SU-DHL-6 (cell line): ENCODE results near the gene SMPD3.

Experiments
- H2AFZ ChIP-seq: fragments of 200-600 bp; sonication (generic); 2 replicates; pipeline ENCODE4 v1.6.1; 2014; ENCODE audit warnings: low read depth, mild to moderate bottlenecking, moderate library complexity, mixed read lengths, antibody characterized with exemption, low read length; ENCODE audit not compliant: severe bottlenecking
- H3F3A ChIP-seq: fragments of 200-600 bp; shearing (Covaris generic); 2 replicates; pipeline ENCODE4 v1.6.0; 2016; ENCODE audit warnings: antibody characterized with exemption, mild to moderate bottlenecking; ENCODE audit not compliant: insufficient read depth
- H3K27ac ChIP-seq: fragments of 200-600 bp; sonication (generic); 2 replicates; pipeline ENCODE4 v1.5.1; 2016; ENCODE audit warnings: low read depth, mild to moderate bottlenecking, low read length, moderate library complexity, mixed read lengths
- H3K27me3 ChIP-seq: fragments of 200-600 bp; sonication (generic), shearing (Covaris generic); 2 replicates; pipeline ENCODE4 v1.6.0; 2014; ENCODE audit warnings: mild to moderate bottlenecking, low read length
- H3K36me3 ChIP-seq: fragments of 200-600 bp; sonication (generic); 2 replicates; pipeline ENCODE4 v1.6.1; 2014; ENCODE audit warnings: mild to moderate bottlenecking, low read length, mixed read lengths
- H3K4me2 ChIP-seq: fragments of 300-600, 200-600 bp; shearing (Covaris generic), sonication (generic); 2 replicates; pipeline ENCODE4 v1.6.0; 2014; ENCODE audit warnings: low read length, low read depth, mild to moderate bottlenecking; ENCODE audit not compliant: poor library complexity, severe bottlenecking
- H3K4me3 ChIP-seq: fragments of 200-600 bp; sonication (generic); 2 replicates; pipeline ENCODE4 v1.5.1; 2014; ENCODE audit warnings: antibody characterized with exemption, low read length, mild to moderate bottlenecking, mixed read lengths; ENCODE audit not compliant: insufficient read depth, poor library complexity, severe bottlenecking
- H3K79me2 ChIP-seq: fragments of 200-600 bp; sonication (generic); 2 replicates; pipeline ENCODE4 v1.6.1; 2014; ENCODE audit warnings: mild to moderate bottlenecking, low read length, moderate library complexity; ENCODE audit not compliant: insufficient read depth
- H3K9ac ChIP-seq: fragments of 200-600 bp; sonication (generic); 2 replicates; pipeline ENCODE4 v1.7.0; 2014; ENCODE audit warnings: mild to moderate bottlenecking, low read length
- H3K9me2 ChIP-seq: fragments of 200-600 bp; sonication (generic); replicated peaks from 2 replicates; pipeline ENCODE4 v1.6.1; 2014; ENCODE audit warnings: low read length; ENCODE audit not compliant: insufficient read depth
- H3K9me3 ChIP-seq: fragments of 200-600 bp; sonication (generic); 2 replicates; pipeline ENCODE4 v1.6.1; 2014; ENCODE audit warnings: low read length, mixed read lengths; ENCODE audit not compliant: insufficient read depth
- H4K20me1 ChIP-seq: fragments of 200-600 bp; sonication (generic); 2 replicates; pipeline ENCODE4 v1.6.1; 2014; ENCODE audit warnings: low read depth, mild to moderate bottlenecking, antibody characterized with exemption, low read length, moderate library complexity, mixed read lengths
- EZH2phosphoT487 ChIP-seq: fragments of 200-600 bp; sonication (generic), shearing (Covaris generic); conservative IDR thresholded peaks from 2 replicates; pipeline ENCODE4 v1.6.1; 2018; ENCODE audit warnings: mild to moderate bottlenecking, antibody characterized with exemption, low read length, moderate library complexity, mixed read lengths
- TF ChIP-seq, protein P1 (sequence below): fragments of 200-600 bp; sonication (generic); IDR thresholded peaks from one replicate; pipeline ENCODE4 v1.5.1; 2017; ENCODE audit warnings: antibody characterized with exemption, mild to moderate bottlenecking, low read length, moderate library complexity; ENCODE audit not compliant: insufficient read depth, poor library complexity, severe bottlenecking

Gene SMPD3

DNA sequence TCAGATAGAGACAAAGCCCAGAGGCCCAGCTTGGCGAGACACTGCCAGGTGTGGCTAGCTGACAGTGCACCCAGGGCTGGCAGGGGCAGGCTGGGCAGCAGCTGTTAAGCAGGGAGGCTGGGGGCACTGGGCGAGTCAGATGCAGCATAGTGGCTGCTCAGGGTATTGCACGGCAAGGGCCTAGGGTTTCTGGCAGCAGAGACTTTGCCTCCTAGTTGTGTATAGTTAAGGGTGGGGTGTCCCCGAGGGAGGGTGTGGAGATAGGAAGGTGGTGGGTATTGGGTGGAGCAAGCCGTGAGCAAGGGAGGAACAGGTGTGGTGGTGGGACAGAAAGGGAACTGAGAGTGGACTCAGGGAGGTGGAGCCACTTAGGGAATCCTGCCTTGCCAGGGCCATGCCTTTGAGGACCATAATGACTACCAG is 66.0 kb downstream of the SMPD3 start:
- no peak overlapping the region for H3K4me2 ChIP-seq
- no peaks in the 10 kb centered on the region for H3F3A ChIP-seq
- H2AFZ ChIP-seq = no peak overlapping the region
- H3K79me2 ChIP-seq = no peaks in the 10 kb centered on the region
- no peak overlapping the region for H3K4me3 ChIP-seq
- TF ChIP-seq EZH2phosphoT487 = no peak
- TF ChIP-seq, protein P1, sequence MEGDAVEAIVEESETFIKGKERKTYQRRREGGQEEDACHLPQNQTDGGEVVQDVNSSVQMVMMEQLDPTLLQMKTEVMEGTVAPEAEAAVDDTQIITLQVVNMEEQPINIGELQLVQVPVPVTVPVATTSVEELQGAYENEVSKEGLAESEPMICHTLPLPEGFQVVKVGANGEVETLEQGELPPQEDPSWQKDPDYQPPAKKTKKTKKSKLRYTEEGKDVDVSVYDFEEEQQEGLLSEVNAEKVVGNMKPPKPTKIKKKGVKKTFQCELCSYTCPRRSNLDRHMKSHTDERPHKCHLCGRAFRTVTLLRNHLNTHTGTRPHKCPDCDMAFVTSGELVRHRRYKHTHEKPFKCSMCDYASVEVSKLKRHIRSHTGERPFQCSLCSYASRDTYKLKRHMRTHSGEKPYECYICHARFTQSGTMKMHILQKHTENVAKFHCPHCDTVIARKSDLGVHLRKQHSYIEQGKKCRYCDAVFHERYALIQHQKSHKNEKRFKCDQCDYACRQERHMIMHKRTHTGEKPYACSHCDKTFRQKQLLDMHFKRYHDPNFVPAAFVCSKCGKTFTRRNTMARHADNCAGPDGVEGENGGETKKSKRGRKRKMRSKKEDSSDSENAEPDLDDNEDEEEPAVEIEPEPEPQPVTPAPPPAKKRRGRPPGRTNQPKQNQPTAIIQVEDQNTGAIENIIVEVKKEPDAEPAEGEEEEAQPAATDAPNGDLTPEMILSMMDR = no peak
- no peaks in the 10 kb centered on the region for H3K9me3 ChIP-seq
- H4K20me1 ChIP-seq = no peaks in the 10 kb centered on the region
- H3K27me3 ChIP-seq = no peaks in the 10 kb centered on the region
- H3K9me2 ChIP-seq = no peaks in the 10 kb centered on the region
- no peaks in the 10 kb centered on the region for H3K36me3 ChIP-seq
- H3K9ac ChIP-seq = no peak overlapping the region
- H3K27ac ChIP-seq = no peak overlapping the region

DNA sequence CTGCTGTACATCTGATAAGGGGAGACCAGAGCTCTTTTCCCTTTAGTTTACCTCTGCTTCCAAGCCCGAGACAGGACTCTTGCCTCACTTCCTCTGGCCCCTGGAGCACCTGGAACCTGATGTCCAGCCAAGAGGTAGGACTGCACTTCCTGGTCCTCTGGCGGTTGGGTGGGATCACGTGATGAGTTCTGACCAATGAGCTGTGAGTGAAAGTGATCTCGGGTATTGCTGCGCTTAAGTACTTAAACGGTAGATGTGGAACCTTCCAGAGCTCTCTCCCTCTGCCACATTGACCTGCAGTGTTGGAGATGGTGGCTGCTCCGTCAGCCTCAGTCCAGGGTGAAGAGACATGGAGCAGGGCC is 67.0 kb downstream of the SMPD3 start:
- Histone ChIP-seq H3K27me3 (no peaks in the 10 kb centered on the region), H3K79me2 (no peaks in the 10 kb centered on the region), H3K4me2 (no peak overlapping the region), H4K20me1 (no peaks in the 10 kb centered on the region), H3K9ac (no peak overlapping the region), H2AFZ (no peak overlapping the region), H3K9me2 (no peaks in the 10 kb centered on the region), H3K4me3 (no peak overlapping the region), H3K27ac (no peak overlapping the region), H3K36me3 (no peaks in the 10 kb centered on the region), H3K9me3 (no peaks in the 10 kb centered on the region), H3F3A (no peaks in the 10 kb centered on the region)
- TF ChIP-seq EZH2phosphoT487 = no peak
- TF ChIP-seq, protein P1 = no peak

DNA sequence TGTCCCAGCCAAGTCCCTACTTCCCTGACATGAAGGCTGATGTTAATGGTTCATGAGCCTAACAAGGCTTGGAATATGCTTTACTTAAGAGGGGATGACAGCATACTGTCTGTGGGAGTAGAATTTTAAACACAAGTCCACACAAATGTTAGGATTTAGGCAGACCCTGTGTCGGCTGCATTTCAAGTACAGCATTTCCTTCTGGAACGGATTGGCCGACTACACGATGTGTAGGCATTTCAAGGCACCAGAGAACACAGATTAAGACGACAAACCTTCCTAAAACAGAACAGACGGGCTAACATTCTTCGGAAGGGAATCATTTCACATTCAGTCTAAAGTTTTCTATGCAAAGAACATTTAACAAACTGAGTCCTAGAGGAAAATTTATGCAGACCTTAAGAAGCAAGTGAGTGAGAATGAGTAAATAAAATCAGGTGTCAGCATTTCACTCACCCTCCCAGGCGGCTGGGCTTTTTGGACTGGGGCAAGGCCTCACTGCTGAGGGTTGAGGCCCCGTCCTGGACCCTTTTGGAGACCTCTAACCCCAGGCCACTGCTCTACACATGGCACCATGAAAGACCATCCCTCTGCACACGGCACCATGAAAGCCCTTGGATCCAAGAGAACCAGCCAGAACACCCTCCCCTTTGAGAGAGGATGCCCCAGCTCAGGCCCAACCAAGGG is 67.5 kb downstream of the SMPD3 start:
- Histone ChIP-seq H3K9me2 (no peaks in the 10 kb centered on the region), H4K20me1 (no peaks in the 10 kb centered on the region), H3K36me3 (no peaks in the 10 kb centered on the region), H3K27ac (no peak overlapping the region), H3F3A (no peaks in the 10 kb centered on the region), H3K4me3 (no peak overlapping the region), H2AFZ (no peak overlapping the region), H3K9ac (no peak overlapping the region), H3K4me2 (no peak overlapping the region), H3K27me3 (no peaks in the 10 kb centered on the region), H3K9me3 (no peaks in the 10 kb centered on the region), H3K79me2 (no peaks in the 10 kb centered on the region)
- TF ChIP-seq EZH2phosphoT487 = no peak
- TF ChIP-seq, protein P1 = no peak
